OCI-LY1 (cell line): ENCODE data around the gene FNDC8.

ENCODE experiments used
- EZH2 ChIP-seq: fragments of 200-600 bp; sonication (generic), shearing (Covaris generic); IDR thresholded peaks from 2 replicates; pipeline ENCODE4 v1.8.0; 2017; ENCODE audit warnings: borderline replicate concordance, mixed run types, mild to moderate bottlenecking, antibody characterized with exemption, low read length, moderate library complexity, mixed read lengths
- TF ChIP-seq, protein P1 (sequence below): fragments of 200-600 bp; sonication (generic), shearing (Covaris generic); IDR thresholded peaks from 2 replicates; pipeline ENCODE4 v1.5.1; 2017; ENCODE audit warnings: mild to moderate bottlenecking, antibody characterized with exemption, low read length, moderate library complexity, mixed read lengths

DNA sequence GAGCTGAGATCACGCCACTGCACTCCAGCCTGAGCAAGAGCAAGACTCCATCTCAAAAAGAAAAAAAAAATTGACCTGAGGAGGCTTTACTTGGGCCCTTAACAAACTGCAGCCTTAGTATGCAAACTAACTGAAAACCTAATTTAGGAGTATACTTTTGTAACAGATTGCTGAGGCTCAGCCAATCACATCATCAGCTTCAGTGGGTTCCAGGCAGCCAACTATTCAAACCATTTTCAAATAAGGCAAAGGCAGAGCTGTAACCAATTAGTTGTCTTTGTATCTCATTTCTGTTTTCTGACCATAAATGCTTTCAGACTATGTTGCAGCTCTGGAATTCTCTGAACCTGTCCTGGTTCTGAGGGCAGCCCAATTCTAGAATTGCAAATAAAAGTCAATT, 25.7 kb upstream of the FNDC8 start:
- TF ChIP-seq, protein P1, sequence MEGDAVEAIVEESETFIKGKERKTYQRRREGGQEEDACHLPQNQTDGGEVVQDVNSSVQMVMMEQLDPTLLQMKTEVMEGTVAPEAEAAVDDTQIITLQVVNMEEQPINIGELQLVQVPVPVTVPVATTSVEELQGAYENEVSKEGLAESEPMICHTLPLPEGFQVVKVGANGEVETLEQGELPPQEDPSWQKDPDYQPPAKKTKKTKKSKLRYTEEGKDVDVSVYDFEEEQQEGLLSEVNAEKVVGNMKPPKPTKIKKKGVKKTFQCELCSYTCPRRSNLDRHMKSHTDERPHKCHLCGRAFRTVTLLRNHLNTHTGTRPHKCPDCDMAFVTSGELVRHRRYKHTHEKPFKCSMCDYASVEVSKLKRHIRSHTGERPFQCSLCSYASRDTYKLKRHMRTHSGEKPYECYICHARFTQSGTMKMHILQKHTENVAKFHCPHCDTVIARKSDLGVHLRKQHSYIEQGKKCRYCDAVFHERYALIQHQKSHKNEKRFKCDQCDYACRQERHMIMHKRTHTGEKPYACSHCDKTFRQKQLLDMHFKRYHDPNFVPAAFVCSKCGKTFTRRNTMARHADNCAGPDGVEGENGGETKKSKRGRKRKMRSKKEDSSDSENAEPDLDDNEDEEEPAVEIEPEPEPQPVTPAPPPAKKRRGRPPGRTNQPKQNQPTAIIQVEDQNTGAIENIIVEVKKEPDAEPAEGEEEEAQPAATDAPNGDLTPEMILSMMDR = no peak
- no peak for TF ChIP-seq EZH2
